GM21528 (cell line): Measurements from ENCODE around the gene RAB28.

Experiments
- ATAC-seq: cut with Tn5 transposase; IDR thresholded peaks from one replicate; pipeline ENCODE4 v1.9.1; 2021; ENCODE audit warnings: mild to moderate bottlenecking, moderate library complexity; ENCODE audit not compliant: unreplicated experiment, low FRiP score

RAB28 gene

GRCh38 chr4:13327991-13328390 is 156.1 kb downstream of the RAB28 start:
- ATAC-seq, result no peak

DNA sequence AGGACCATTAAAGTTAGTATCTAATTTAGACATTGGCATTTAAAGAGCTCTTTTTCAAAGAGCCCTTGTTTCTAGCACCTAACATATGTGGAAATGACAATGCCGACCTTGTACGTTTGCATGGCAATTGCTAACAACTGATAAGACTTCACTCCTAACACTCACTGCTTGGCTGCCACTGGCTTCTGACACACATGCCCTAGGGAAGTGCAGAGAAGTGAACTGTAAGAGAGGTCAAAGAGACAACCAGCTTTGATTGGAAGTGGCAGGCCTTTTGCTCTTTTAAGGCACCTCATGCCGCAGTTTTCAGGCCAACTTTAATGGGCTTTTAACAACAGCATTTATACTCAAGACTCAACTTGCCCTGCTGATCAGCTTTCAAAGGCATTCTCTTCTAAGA is 158.4 kb downstream of the RAB28 start:
- no peak for ATAC-seq

GRCh38 chr4:13323921-13324320 is 160.2 kb downstream of the RAB28 start:
- no peak for ATAC-seq

DNA sequence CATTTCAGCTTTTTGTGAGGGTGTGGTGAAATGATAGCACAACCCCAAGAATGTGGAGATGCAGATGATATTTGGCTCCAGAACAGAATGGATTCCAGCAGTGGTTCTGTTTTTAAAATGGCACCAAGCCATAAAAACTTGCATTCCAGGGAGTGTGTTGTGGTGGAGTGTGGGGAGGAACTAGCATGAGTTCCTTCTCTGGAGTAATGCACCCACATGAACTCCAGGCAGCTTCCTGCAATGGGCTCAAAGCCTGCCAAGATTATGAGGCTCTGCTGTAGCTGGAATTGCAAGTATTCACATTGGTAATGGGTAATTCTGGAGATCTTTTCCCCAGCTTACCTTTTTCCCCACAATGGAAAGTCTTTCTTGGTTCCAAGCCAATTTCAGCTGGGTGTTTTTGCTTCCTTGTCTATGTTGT is 161.4 kb downstream of the RAB28 start:
- ATAC-seq, result no peak
